K562 (cell line): ENCODE data around the gene MUSTN1. TPM values are rescaled to one million over a fixed set of nuclear protein-coding genes. Genes with fewer than 3 reads are reported as not detected.

Experiments
- ARID1B ChIP-seq: fragments of 450-650 bp; IDR thresholded peaks from 2 replicates; pipeline ENCODE4 v1.6.1; 2016; ENCODE audit warnings: antibody characterized with exemption, mild to moderate bottlenecking, inconsistent platforms
- KLF10 ChIP-seq: fragments of 250-450 bp; sonication (Bioruptor Pico); IDR thresholded peaks from 2 replicates; pipeline ENCODE4 v1.6.1; 2021; ENCODE audit warnings: matching md5 sums
- polyA plus RNA-seq, 8 experiments: library from polyadenylated mRNA; depleted of rRNA in 4 of 8; stranded (reverse) in 5 of 8; unstranded in 3 of 8; fragments of >200 nt; fragmentation: Nextera tagmentation in 2 of 8; fragmentation: Illumina TruSeq in 1 of 8; extraction: Ambion mirVana in 2 of 8; extraction: Trizol in 1 of 8; gene quantifications; 2 replicates each; pipeline versions ENCODE4 v1.2.1 to v1.2.3, GENCODE V29; 2011 to 2014; ENCODE audit warnings: inconsistent platforms in 1 of 8, missing spikeins in 1 of 8
- total RNA-seq, 7 experiments: library from RNA; depleted of rRNA in 6 of 7; stranded (reverse); fragments of >200 nt in 6 of 7; fragmentation: Illumina TruSeq in 2 of 7; extraction: Trizol in 2 of 7; gene quantifications; 2 replicates each; pipeline versions ENCODE4 v1.2.1 to v1.2.3, GENCODE V29; 2011 to 2021; ENCODE audit warnings: low replicate concordance in 1 of 7
- TF ChIP-seq, protein P1 (sequence below): fragments of 250-450 bp; sonication (Bioruptor Pico); IDR thresholded peaks from 2 replicates; pipeline ENCODE4 v1.5.0; 2020; ENCODE audit warnings: mild to moderate bottlenecking, borderline replicate concordance
- TF ChIP-seq, protein P2 (sequence below): fragments of 450-650 bp; IDR thresholded peaks from 2 replicates; pipeline ENCODE4 v1.6.1; 2016; ENCODE audit warnings: borderline replicate concordance

The MUSTN1 gene
- total and polyA plus RNA-seq, 9 of the 15 experiments (the other 6 are each of a cell fraction or from before 2014, with no cell fraction given), result 0.15 to 0.78 (median 0.44) TPM; not detected in 4

DNA sequence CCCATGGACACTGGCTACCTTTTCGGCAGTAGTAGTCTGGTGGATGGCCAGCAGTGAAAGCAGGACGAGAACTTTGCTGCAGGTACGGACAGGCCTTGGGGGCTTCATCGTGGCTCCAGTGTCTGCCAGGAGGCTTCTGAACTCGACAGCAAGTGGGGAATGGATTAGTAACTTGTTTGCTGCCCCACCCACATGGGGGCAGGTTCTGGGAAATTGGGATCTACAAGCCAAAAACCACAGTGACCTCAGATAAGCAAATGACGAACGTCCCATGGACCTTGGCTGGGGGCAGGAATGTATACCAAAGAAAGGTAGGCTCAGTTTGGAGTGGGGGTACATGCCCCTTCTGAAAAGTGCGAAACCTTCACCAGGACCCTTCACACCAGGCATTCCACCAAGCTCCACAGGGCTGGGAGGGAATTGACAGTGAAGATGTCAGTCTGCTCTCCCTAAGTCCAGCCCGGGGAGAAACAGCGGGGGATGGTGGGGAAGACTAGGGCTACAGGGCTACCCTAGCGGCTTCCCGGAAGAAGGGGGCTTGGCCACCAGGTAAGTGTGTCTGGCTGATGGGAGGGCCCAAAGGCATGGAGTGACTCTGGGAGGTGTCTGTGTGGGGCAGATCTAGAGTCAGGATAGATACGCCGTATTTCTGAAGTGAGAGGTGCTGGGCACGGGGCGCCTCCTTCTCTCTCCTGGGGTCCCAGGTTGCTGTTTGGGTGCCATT lies 4.1 kb downstream of the MUSTN1 start, which contains the start of gene ITIH4 (continued):
- TF ChIP-seq, protein P1, sequence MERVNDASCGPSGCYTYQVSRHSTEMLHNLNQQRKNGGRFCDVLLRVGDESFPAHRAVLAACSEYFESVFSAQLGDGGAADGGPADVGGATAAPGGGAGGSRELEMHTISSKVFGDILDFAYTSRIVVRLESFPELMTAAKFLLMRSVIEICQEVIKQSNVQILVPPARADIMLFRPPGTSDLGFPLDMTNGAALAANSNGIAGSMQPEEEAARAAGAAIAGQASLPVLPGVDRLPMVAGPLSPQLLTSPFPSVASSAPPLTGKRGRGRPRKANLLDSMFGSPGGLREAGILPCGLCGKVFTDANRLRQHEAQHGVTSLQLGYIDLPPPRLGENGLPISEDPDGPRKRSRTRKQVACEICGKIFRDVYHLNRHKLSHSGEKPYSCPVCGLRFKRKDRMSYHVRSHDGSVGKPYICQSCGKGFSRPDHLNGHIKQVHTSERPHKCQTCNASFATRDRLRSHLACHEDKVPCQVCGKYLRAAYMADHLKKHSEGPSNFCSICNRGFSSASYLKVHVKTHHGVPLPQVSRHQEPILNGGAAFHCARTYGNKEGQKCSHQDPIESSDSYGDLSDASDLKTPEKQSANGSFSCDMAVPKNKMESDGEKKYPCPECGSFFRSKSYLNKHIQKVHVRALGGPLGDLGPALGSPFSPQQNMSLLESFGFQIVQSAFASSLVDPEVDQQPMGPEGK (CRISPR knock-in tag), result no peak
- TF ChIP-seq, protein P2, sequence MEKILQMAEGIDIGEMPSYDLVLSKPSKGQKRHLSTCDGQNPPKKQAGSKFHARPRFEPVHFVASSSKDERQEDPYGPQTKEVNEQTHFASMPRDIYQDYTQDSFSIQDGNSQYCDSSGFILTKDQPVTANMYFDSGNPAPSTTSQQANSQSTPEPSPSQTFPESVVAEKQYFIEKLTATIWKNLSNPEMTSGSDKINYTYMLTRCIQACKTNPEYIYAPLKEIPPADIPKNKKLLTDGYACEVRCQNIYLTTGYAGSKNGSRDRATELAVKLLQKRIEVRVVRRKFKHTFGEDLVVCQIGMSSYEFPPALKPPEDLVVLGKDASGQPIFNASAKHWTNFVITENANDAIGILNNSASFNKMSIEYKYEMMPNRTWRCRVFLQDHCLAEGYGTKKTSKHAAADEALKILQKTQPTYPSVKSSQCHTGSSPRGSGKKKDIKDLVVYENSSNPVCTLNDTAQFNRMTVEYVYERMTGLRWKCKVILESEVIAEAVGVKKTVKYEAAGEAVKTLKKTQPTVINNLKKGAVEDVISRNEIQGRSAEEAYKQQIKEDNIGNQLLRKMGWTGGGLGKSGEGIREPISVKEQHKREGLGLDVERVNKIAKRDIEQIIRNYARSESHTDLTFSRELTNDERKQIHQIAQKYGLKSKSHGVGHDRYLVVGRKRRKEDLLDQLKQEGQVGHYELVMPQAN, result no peak
- TF ChIP-seq ARID1B (peak; percentile 23; the same call in 1 of the 2 replicates), KLF10 (CRISPR knock-in tag) (no peak)
- TF ChIP-seq, all 486 proteins: peak for 11
